GM12878 (cell line): ENCODE measurements around the gene SLC13A3. TPM values are rescaled to one million over a fixed set of nuclear protein-coding genes. Genes with fewer than 3 reads are reported as not detected.

Experiments used
- ATAC-seq: fragments of 200-7000 bp; cut with Tn5 transposase; 3 replicates; pipeline ENCODE4 v1.9.1; 2020; ENCODE audit warnings: mild to moderate bottlenecking, moderate library complexity
- BruUV-seq: library from RNA; stranded (reverse); fragments of 400-500 nt; replicated peaks from 2 replicates; lab custom pipeline; 2021; lab: Mats Ljungman, UMichigan
- CTCF ChIA-PET: fragments of 300-600 bp; sonication (Branson Sonifier 250); formaldehyde crosslinking; extraction: SDS; loops from one replicate; lab custom pipeline; 2021; ENCODE audit warnings: inconsistent platforms; lab: Yijun Ruan, JAX
- POLR2A ChIA-PET: fragments of 350-600 bp; formaldehyde crosslinking; extraction: SDS; loops from one replicate; lab custom pipeline; 2021; ENCODE audit warnings: inconsistent platforms; lab: Charles Lee
- RAD21 ChIA-PET: fragments of 300-600 bp; sonication (Branson Sonifier 250); formaldehyde crosslinking; loops from one replicate; lab custom pipeline; 2023; ENCODE audit warnings: antibody characterized with exemption; ENCODE audit not compliant: unreplicated experiment; lab: Charles Lee
- SMC1A ChIA-PET: fragments of 300-600 bp; sonication (Branson Sonifier 250); formaldehyde crosslinking; loops from one replicate; lab custom pipeline; 2023; ENCODE audit not compliant: unreplicated experiment, uncharacterized antibody; lab: Charles Lee
- DNase-seq: peaks from one replicate; pipeline ENCODE4 v3.0.0-alpha.2; 2011; ENCODE audit warnings: low read depth, low spot score
- FAIRE-seq: peaks from 3 replicates; lab custom pipeline; 2011; peaks lifted over from hg19 to GRCh38; lab: Jason Lieb, UNC
- H2AFZ ChIP-seq: 2 replicates; pipeline ENCODE4 v1.6.0; 2011; ENCODE audit warnings: low read depth, low read length, control low read depth; ENCODE audit not compliant: control insufficient read depth
- H3K27ac ChIP-seq: 2 replicates; pipeline ENCODE4 v1.5.1; 2011; ENCODE audit warnings: control low read depth; ENCODE audit not compliant: control insufficient read depth, insufficient read depth
- H3K27me3 ChIP-seq, 2 experiments: replicated peaks in 1 of 2; 2 replicates each; pipeline versions ENCODE4 v1.6.0 to v1.6.1; 2011; ENCODE audit warnings: low read length in 1 of 2; ENCODE audit not compliant: control insufficient read depth in 2 of 2, insufficient read depth in 2 of 2
- H3K36me3 ChIP-seq, 2 experiments: 2 replicates each; pipeline ENCODE4 v1.5.1; 2011; ENCODE audit warnings: low read length in 1 of 2; ENCODE audit not compliant: control insufficient read depth in 2 of 2, insufficient read depth in 2 of 2
- H3K4me1 ChIP-seq: 2 replicates; pipeline ENCODE4 v1.6.1; 2011; ENCODE audit warnings: mild to moderate bottlenecking, low read length, moderate library complexity, mixed read lengths; ENCODE audit not compliant: control insufficient read depth, insufficient read depth
- H3K4me2 ChIP-seq: 2 replicates; pipeline ENCODE4 v1.6.0; 2011; ENCODE audit warnings: control low read depth; ENCODE audit not compliant: control insufficient read depth, insufficient read depth
- H3K4me3 ChIP-seq: fragments of 200-600 bp; sonication (generic); 2 replicates; pipeline ENCODE4 v1.5.1; 2016
- H3K79me2 ChIP-seq: 2 replicates; pipeline ENCODE4 v1.6.0; 2011; ENCODE audit warnings: low read length; ENCODE audit not compliant: control insufficient read depth, insufficient read depth
- H3K9ac ChIP-seq: 2 replicates; pipeline ENCODE4 v1.8.0; 2011; ENCODE audit warnings: low read length, control low read depth, mixed read lengths; ENCODE audit not compliant: control insufficient read depth, insufficient read depth
- H3K9me3 ChIP-seq: replicated peaks from 3 replicates; pipeline ENCODE4 v1.5.1; 2011; ENCODE audit warnings: mild to moderate bottlenecking, low read length; ENCODE audit not compliant: control insufficient read depth, insufficient read depth
- H4K20me1 ChIP-seq: 2 replicates; pipeline ENCODE4 v1.6.0; 2011; ENCODE audit not compliant: control insufficient read depth, insufficient read depth
- BCL11A ChIP-seq: IDR thresholded peaks from 2 replicates; pipeline ENCODE4 v1.6.1; 2011; ENCODE audit warnings: low read depth, low read length
- CBX5 ChIP-seq: sonication (generic); IDR thresholded peaks from 2 replicates; pipeline ENCODE4 v1.6.1; 2016; ENCODE audit warnings: low read depth, moderate library complexity, mild to moderate bottlenecking, inconsistent platforms
- CEBPZ ChIP-seq: fragments of 150-350 bp; IDR thresholded peaks from 2 replicates; pipeline ENCODE4 v1.6.1; 2016; ENCODE audit warnings: low read depth, low read length
- HDAC2 ChIP-seq: fragments of 200-600 bp; sonication (generic); IDR thresholded peaks from 2 replicates; pipeline ENCODE4 v1.6.1; 2017
- IKZF2 ChIP-seq, 2 experiments: fragments of 450-650 bp; IDR thresholded peaks; 2 replicates each; pipeline ENCODE4 v1.6.1; 2017; ENCODE audit warnings: mild to moderate bottlenecking in 2 of 2, moderate library complexity in 2 of 2
- IRF5 ChIP-seq: fragments of 450-650 bp; IDR thresholded peaks from 2 replicates; pipeline ENCODE4 v1.6.1; 2017; ENCODE audit warnings: borderline replicate concordance
- MTA2 ChIP-seq: fragments of 450-650 bp; IDR thresholded peaks from 2 replicates; pipeline ENCODE4 v1.6.1; 2016; ENCODE audit warnings: low read depth, mild to moderate bottlenecking, moderate library complexity
- PAX5 ChIP-seq: IDR thresholded peaks from 2 replicates; pipeline ENCODE4 v1.6.1; 2011; ENCODE audit warnings: low read depth, low read length, borderline replicate concordance
- PKNOX1 ChIP-seq: fragments of 450-650 bp; IDR thresholded peaks from 2 replicates; pipeline ENCODE4 v1.6.1; 2016; ENCODE audit warnings: mild to moderate bottlenecking
- POLR2AphosphoS2 ChIP-seq: IDR thresholded peaks from 2 replicates; pipeline ENCODE4 v1.6.1; 2011; ENCODE audit warnings: low read depth, mild to moderate bottlenecking, low read length, improper control_type of control experiment, moderate library complexity
- POLR2AphosphoS5 ChIP-seq: IDR thresholded peaks from 2 replicates; pipeline ENCODE4 v1.6.1; 2011; ENCODE audit warnings: mild to moderate bottlenecking, low read length, inconsistent platforms
- SMAD1 ChIP-seq: fragments of 450-650 bp; IDR thresholded peaks from 2 replicates; pipeline ENCODE4 v1.6.1; 2018; ENCODE audit warnings: mild to moderate bottlenecking, low read depth; ENCODE audit not compliant: partially characterized antibody
- SREBF2 ChIP-seq: IDR thresholded peaks from 2 replicates; pipeline ENCODE4 v1.6.1; 2012; ENCODE audit warnings: mild to moderate bottlenecking, low read length
- WRNIP1 ChIP-seq: IDR thresholded peaks from 2 replicates; pipeline ENCODE4 v1.6.1; 2011; ENCODE audit warnings: low read depth, low read length, improper control_type of control experiment, borderline replicate concordance
- ZBED1 ChIP-seq: IDR thresholded peaks from 2 replicates; pipeline ENCODE4 v1.6.1; 2016; ENCODE audit warnings: borderline replicate concordance
- ZNF274 ChIP-seq: IDR thresholded peaks from one replicate; pipeline ENCODE4 v1.8.0; 2011; ENCODE audit not compliant: insufficient read length, insufficient read depth
- ZNF592 ChIP-seq: fragments of 450-650 bp; IDR thresholded peaks from 2 replicates; pipeline ENCODE4 v1.6.1; 2017; ENCODE audit warnings: mild to moderate bottlenecking, moderate library complexity
- WGBS: methylation state at CpG from one replicate; pipeline ENCODE4 v1.1.6; 2016; ENCODE audit warnings: low lambda C conversion rate; ENCODE audit not compliant: insufficient replicate concordance, insufficient coverage; ENCODE audit errors: missing lambda C conversion rate; 5-methylcytosine and 5-hydroxymethylcytosine counted together
- in situ Hi-C: fragments of 300-500 bp; cut with MboI; formaldehyde crosslinking; loops from 9 replicates; pipeline ENCODE4 v1.14.3; 2018; ENCODE audit warnings: mixed read lengths
- intact Hi-C: fragments of 100-400 bp; cut with micrococcal nuclease; formaldehyde crosslinking; loops from one replicate; pipeline ENCODE4 v1.14.2; 2022; ENCODE audit not compliant: unreplicated experiment
- polyA plus RNA-seq, 11 experiments: library from polyadenylated mRNA; depleted of rRNA in 4 of 11; unstranded in 6 of 11; stranded (reverse) in 5 of 11; fragments of >200 nt; fragmentation: Nextera tagmentation in 4 of 11; fragmentation: Illumina TruSeq in 1 of 11; extraction: Ambion mirVana in 4 of 11; extraction: Trizol in 1 of 11; gene quantifications; 1 replicate in 1 of 11; 2 replicates in 10 of 11; pipeline versions ENCODE4 v1.2.1 to v1.2.3, GENCODE V29; 2011 to 2016; ENCODE audit warnings: inconsistent platforms in 2 of 11, missing spikeins in 2 of 11, low read depth in 1 of 11
- total RNA-seq, 4 experiments: library from RNA; depleted of rRNA in 3 of 4; stranded (reverse); fragments of >200 nt in 3 of 4; fragmentation: Illumina TruSeq in 1 of 4; extraction: Trizol in 1 of 4; gene quantifications; 2 replicates each; pipeline versions ENCODE4 v1.2.1 to v1.2.3, GENCODE V29; 2013 to 2021

Gene SLC13A3
- total and polyA plus RNA-seq, 10 of the 15 experiments (the other 5 are each of a cell fraction or from before 2014, with no cell fraction given): 0.03 to 0.76 (median 0.07) TPM; not detected in 4

- DNase-seq: no peak
- BruUV-seq: no TSS peak
- no peaks in the 10 kb centered on the region for H4K20me1 ChIP-seq
- RAD21 ChIA-PET: no interaction called here
- no peaks in the 10 kb centered on the region for H3K4me1 ChIP-seq
- H3K27me3 ChIP-seq: no peaks in the 10 kb centered on the region; a peak in 1 of 4 replicates
- H3K4me2 ChIP-seq: no peak overlapping the region
- intact Hi-C loops (no loop called here), in situ Hi-C loops (no loop called here)
- SMC1A ChIA-PET: no interaction called here
- WGBS: 59% methylated on average over 7 of the region's 7 CpGs
- H3K4me3 ChIP-seq: no peak overlapping the region
- H3K36me3 ChIP-seq: no peaks in the 10 kb centered on the region
- ATAC-seq: no peak
- no peak overlapping the region for H3K27ac ChIP-seq
- no peaks in the 10 kb centered on the region for H3K9me3 ChIP-seq
- no peak overlapping the region for H3K9ac ChIP-seq
- POLR2A ChIA-PET: no interaction called here
- no peaks in the 10 kb centered on the region for H3K79me2 ChIP-seq
- no peak for FAIRE-seq
- CTCF ChIA-PET: no interaction called here
- H2AFZ ChIP-seq: no peak overlapping the region
- TF ChIP-seq PKNOX1: no peak
- no peak for TF ChIP-seq CBX5
- no peak for TF ChIP-seq POLR2AphosphoS5
- no peak for TF ChIP-seq ZNF592
- no peak for TF ChIP-seq SREBF2
- TF ChIP-seq ZBED1: no peak
- TF ChIP-seq HDAC2: no peak
- no peak for TF ChIP-seq POLR2AphosphoS2
- no peak for TF ChIP-seq IKZF2 (IDR thresholded peaks at IDR 0.05)
- TF ChIP-seq BCL11A: no peak
- TF ChIP-seq ZNF274: no peak
- no peak for TF ChIP-seq WRNIP1
- no peak for TF ChIP-seq SMAD1
- TF ChIP-seq IRF5: no peak
- no peak for TF ChIP-seq PAX5
- TF ChIP-seq MTA2: no peak
- TF ChIP-seq CEBPZ: no peak
These were observed 72.5 kb downstream of the SLC13A3 start for GRCh38 chr20:46578745-46579144.
